ENCODE data around the gene RPS19.

Gene RPS19

GRCh38 chr19:41897181-41897580, 37.1 kb downstream of the RPS19 start:
- H3K4me3 ChIP-seq (ENCODE audit: low read depth, low read length), result no peak overlapping the region
- DNase-seq (ENCODE audit: low read depth, low spot score), result no peak
- ChIA-PET CTCF (no interaction called here), POLR2A (no interaction called here)
- TF ChIP-seq, protein P1, sequence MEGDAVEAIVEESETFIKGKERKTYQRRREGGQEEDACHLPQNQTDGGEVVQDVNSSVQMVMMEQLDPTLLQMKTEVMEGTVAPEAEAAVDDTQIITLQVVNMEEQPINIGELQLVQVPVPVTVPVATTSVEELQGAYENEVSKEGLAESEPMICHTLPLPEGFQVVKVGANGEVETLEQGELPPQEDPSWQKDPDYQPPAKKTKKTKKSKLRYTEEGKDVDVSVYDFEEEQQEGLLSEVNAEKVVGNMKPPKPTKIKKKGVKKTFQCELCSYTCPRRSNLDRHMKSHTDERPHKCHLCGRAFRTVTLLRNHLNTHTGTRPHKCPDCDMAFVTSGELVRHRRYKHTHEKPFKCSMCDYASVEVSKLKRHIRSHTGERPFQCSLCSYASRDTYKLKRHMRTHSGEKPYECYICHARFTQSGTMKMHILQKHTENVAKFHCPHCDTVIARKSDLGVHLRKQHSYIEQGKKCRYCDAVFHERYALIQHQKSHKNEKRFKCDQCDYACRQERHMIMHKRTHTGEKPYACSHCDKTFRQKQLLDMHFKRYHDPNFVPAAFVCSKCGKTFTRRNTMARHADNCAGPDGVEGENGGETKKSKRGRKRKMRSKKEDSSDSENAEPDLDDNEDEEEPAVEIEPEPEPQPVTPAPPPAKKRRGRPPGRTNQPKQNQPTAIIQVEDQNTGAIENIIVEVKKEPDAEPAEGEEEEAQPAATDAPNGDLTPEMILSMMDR (IDR thresholded peaks at IDR 0.05; ENCODE audit: insufficient read depth, low read length, missing control alignments), result no peak

DNA sequence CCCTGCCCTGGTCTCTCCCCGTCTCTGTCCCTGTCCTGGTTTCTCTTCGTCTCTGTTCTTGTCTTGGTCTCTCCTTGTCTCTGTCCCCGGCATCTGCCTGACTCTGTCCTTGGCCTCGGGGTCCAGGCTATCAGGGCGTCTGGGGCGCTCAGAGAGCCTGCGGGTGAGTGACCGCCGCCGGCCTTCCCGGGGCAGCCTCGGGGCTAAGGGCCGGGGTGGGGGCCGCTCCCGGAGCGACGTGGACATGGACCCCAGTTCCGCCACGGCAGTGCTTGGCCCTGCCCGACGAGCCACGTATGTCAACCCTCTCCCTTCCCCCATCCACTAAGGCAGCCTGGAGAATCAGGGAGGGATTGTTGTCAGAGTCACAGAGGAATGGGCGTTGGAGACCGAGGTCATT, 37.8 kb downstream of the RPS19 start:
- ChIA-PET CTCF (no interaction called here), POLR2A (no interaction called here)
- TF ChIP-seq, protein P1 (IDR thresholded peaks at IDR 0.05; ENCODE audit: insufficient read depth, low read length, missing control alignments), result no peak
- DNase-seq (ENCODE audit: low read depth, low spot score), result no peak
- no peak overlapping the region for H3K4me3 ChIP-seq (ENCODE audit: low read depth, low read length)

DNA sequence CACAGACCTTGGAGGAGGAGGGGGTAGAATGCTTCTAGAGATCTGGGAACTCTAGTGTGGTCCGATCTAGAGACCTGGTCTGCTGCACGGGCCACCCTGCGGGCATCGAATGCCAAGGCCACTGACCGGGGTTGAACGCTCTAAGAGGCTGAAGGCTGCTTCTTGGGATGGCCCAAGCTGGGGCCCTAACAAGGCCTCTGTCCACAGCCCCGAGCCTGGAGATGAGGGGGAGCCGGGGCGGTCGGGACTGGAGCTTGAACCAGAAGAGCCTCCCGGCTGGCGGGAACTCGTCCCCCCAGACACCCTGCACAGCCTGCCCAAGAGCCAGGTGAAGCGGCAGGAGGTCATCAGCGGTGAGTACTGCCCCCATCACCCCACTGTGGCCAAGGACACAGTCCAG, 38.2 kb downstream of the RPS19 start:
- ChIA-PET CTCF (no interaction called here), POLR2A (no interaction called here)

GRCh38 chr19:41901707-41902360, 41.8 kb downstream of the RPS19 start:
- ChIA-PET POLR2A (interaction anchor here (1.2 to 1.4 kb wide), 2 partner anchors 10 to 28 kb away, joined by 4 to 7 read pairs; no protein-coding TSS in a partner anchor), CTCF (no interaction called here)
- no peak overlapping the region for H3K4me3 ChIP-seq (ENCODE audit: low read depth, low read length)
- DNase-seq (ENCODE audit: low read depth, low spot score), result no peak
- TF ChIP-seq, protein P1 (IDR thresholded peaks at IDR 0.05; ENCODE audit: insufficient read depth, low read length, missing control alignments), result no peak

More for the DNA sequence above, 38.2 kb downstream of the RPS19 start:
- no peak overlapping the region for H3K4me3 ChIP-seq (ENCODE audit: low read depth, low read length)
- DNase-seq (ENCODE audit: low read depth, low spot score), result no peak
- TF ChIP-seq, protein P1 (IDR thresholded peaks at IDR 0.05; ENCODE audit: insufficient read depth, low read length, missing control alignments), result no peak

GRCh38 chr19:41902594-41902993, 42.5 kb downstream of the RPS19 start:
- TF ChIP-seq, protein P1 (IDR thresholded peaks at IDR 0.05; ENCODE audit: insufficient read depth, low read length, missing control alignments), result no peak
- ChIA-PET CTCF (interaction anchor here (0.6 kb wide), 1 partner anchor 32 kb away, joined by 3 read pairs; no protein-coding TSS in a partner anchor), POLR2A (interaction anchor here (1.4 kb wide), 1 partner anchor 9 kb away, joined by 4 read pairs; no protein-coding TSS in a partner anchor)
- H3K4me3 ChIP-seq (ENCODE audit: low read depth, low read length), result no peak overlapping the region
- no peak for DNase-seq (ENCODE audit: low read depth, low spot score)

DNA sequence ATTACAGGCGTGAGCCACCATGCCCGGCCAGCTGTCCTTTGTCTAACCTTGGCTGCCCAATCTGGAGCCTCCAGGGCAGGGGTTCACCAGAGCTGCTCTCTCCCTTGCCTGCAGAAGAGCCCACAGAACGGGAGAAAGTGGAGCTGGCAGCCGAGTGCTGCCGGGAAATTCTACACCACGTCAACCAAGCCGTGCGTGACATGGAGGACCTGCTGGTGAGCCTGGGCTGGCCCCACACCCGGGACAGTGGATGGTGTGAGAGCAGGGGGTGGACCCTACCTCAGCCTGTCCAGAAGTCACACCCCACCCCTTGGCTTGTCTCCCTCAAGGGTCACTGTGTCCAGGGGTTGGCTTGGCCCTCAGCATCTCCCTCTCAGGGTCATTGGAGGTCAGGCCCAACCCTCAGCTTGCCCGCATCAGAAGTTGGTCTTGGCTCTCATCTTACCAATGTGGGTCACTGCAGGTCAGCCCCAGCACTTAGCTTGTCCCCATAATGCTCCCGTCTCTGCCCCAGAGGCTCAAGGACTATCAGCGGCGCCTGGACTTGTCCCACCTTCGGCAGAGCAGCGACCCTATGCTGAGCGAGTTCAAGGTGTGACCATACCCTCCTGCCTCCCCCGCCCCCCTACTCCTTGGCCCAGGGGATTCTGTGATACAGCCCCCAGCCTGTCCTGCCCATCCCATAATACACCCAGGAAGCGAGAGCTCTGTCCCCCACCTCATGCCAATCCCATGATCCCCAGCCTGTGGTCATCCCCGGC, 43.3 kb downstream of the RPS19 start:
- TF ChIP-seq, protein P1 (IDR thresholded peaks at IDR 0.05; ENCODE audit: insufficient read depth, low read length, missing control alignments), result no peak
- H3K4me3 ChIP-seq (ENCODE audit: low read depth, low read length), result no peak overlapping the region
- CTCF ChIA-PET, result interaction anchor here (0.6 kb wide), 1 partner anchor 31 kb away, joined by 3 read pairs; no protein-coding TSS in a partner anchor
- POLR2A ChIA-PET, result interaction anchor here (1.4 kb wide), 1 partner anchor 8 kb away, joined by 4 read pairs; no protein-coding TSS in a partner anchor
- DNase-seq (ENCODE audit: low read depth, low spot score), result no peak
